ENCODE results near the gene RBM48.

- TF ChIP-seq POLR2A (IDR thresholded peaks at IDR 0.05; ENCODE audit: extremely low read depth, insufficient read length) = no peak
- no peak for TF ChIP-seq CTCF (IDR thresholded peaks at IDR 0.05; ENCODE audit: low read depth, low read length)
These were observed 34.8 kb downstream of the RBM48 start for GRCh38 chr7:92563345-92563744.

All from NB4 (cell line).